ENCODE measurements around the gene IDUA.

DNA sequence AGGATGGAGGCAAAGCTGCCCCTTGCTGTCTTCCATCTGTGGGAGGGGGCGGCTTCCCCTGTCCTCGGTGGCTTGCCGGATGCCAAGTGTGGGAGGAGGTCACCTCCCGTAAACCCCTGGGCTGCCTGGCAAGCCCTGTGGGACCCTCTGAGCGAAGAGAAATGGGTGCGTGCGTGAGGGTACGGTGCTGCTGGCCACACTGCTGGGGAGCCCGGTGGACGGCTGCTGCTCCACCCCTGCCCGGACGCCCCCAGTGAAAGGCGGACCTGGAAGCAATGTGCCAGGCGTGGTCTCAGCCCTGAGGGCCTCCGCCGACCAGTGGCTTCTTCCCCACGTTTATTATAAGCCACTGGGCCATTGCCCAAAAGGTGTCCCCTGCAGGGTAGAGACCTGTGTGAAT lies 4.6 kb upstream of the IDUA start:
- TF ChIP-seq YY1 (IDR thresholded peaks at IDR 0.05; ENCODE audit: low read depth) (no peak), TAF1 (IDR thresholded peaks at IDR 0.05; ENCODE audit: low read depth) (no peak), RAD21 (IDR thresholded peaks at IDR 0.05; ENCODE audit: low read depth) (no peak), NFIC (IDR thresholded peaks at IDR 0.05) (no peak), EP300 (IDR thresholded peaks at IDR 0.05; ENCODE audit: borderline replicate concordance) (no peak), CEBPB (IDR thresholded peaks at IDR 0.05) (no peak), TCF12 (IDR thresholded peaks at IDR 0.05; ENCODE audit: low read depth) (no peak), EGR1 (IDR thresholded peaks at IDR 0.05) (no peak), ZBTB7A (IDR thresholded peaks at IDR 0.05; ENCODE audit: low read depth) (no peak), CREB1 (IDR thresholded peaks at IDR 0.05; ENCODE audit: low read depth) (no peak)
- TF ChIP-seq, protein P1, sequence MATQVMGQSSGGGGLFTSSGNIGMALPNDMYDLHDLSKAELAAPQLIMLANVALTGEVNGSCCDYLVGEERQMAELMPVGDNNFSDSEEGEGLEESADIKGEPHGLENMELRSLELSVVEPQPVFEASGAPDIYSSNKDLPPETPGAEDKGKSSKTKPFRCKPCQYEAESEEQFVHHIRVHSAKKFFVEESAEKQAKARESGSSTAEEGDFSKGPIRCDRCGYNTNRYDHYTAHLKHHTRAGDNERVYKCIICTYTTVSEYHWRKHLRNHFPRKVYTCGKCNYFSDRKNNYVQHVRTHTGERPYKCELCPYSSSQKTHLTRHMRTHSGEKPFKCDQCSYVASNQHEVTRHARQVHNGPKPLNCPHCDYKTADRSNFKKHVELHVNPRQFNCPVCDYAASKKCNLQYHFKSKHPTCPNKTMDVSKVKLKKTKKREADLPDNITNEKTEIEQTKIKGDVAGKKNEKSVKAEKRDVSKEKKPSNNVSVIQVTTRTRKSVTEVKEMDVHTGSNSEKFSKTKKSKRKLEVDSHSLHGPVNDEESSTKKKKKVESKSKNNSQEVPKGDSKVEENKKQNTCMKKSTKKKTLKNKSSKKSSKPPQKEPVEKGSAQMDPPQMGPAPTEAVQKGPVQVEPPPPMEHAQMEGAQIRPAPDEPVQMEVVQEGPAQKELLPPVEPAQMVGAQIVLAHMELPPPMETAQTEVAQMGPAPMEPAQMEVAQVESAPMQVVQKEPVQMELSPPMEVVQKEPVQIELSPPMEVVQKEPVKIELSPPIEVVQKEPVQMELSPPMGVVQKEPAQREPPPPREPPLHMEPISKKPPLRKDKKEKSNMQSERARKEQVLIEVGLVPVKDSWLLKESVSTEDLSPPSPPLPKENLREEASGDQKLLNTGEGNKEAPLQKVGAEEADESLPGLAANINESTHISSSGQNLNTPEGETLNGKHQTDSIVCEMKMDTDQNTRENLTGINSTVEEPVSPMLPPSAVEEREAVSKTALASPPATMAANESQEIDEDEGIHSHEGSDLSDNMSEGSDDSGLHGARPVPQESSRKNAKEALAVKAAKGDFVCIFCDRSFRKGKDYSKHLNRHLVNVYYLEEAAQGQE (IDR thresholded peaks at IDR 0.05; ENCODE audit: low read depth), result no peak
- TF ChIP-seq, protein P2, sequence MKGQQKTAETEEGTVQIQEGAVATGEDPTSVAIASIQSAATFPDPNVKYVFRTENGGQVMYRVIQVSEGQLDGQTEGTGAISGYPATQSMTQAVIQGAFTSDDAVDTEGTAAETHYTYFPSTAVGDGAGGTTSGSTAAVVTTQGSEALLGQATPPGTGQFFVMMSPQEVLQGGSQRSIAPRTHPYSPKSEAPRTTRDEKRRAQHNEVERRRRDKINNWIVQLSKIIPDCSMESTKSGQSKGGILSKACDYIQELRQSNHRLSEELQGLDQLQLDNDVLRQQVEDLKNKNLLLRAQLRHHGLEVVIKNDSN (IDR thresholded peaks at IDR 0.05), result no peak
- TF ChIP-seq, protein P3, sequence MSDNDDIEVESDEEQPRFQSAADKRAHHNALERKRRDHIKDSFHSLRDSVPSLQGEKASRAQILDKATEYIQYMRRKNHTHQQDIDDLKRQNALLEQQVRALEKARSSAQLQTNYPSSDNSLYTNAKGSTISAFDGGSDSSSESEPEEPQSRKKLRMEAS (IDR thresholded peaks at IDR 0.05), result no peak
